HG02938 (cell line): ENCODE results near the gene KIAA0513.

ENCODE experiments used
- ATAC-seq: cut with Tn5 transposase; IDR thresholded peaks from one replicate; pipeline ENCODE4 v1.9.1; 2021; ENCODE audit warnings: mild to moderate bottlenecking, moderate library complexity; ENCODE audit not compliant: unreplicated experiment

The KIAA0513 gene

GRCh38 chr16:85066346-85066885 lies 38.8 kb downstream of the KIAA0513 start:
- ATAC-seq: no peak

- no peak for ATAC-seq
Measured at GRCh38 chr16:85067024-85067423, 39.4 kb downstream of the KIAA0513 start.

- ATAC-seq: no peak
Measured at GRCh38 chr16:85067426-85067825, 39.8 kb downstream of the KIAA0513 start.

GRCh38 chr16:85068746-85069145 lies 41.2 kb downstream of the KIAA0513 start:
- no peak for ATAC-seq

GRCh38 chr16:85069171-85069570 lies 41.6 kb downstream of the KIAA0513 start:
- no peak for ATAC-seq

GRCh38 chr16:85072076-85072860 lies 44.7 kb downstream of the KIAA0513 start:
- no peak for ATAC-seq

GRCh38 chr16:85072947-85073346 lies 45.4 kb downstream of the KIAA0513 start:
- ATAC-seq: no peak

GRCh38 chr16:85074225-85074914 lies 46.8 kb downstream of the KIAA0513 start:
- no peak for ATAC-seq

- ATAC-seq: no peak
Measured at GRCh38 chr16:85075236-85075924, 47.8 kb downstream of the KIAA0513 start.

GRCh38 chr16:85077039-85077438 lies 49.4 kb downstream of the KIAA0513 start:
- no peak for ATAC-seq

GRCh38 chr16:85077576-85078125 lies 50.1 kb downstream of the KIAA0513 start:
- no peak for ATAC-seq

GRCh38 chr16:85078226-85078625 lies 50.6 kb downstream of the KIAA0513 start:
- no peak for ATAC-seq

- no peak for ATAC-seq
Measured at GRCh38 chr16:85078952-85079351, 51.4 kb downstream of the KIAA0513 start.

GRCh38 chr16:85079785-85080570 lies 52.4 kb downstream of the KIAA0513 start:
- ATAC-seq: no peak

- no peak for ATAC-seq
Measured at GRCh38 chr16:85081038-85081437, 53.4 kb downstream of the KIAA0513 start.

- ATAC-seq: no peak
Measured at GRCh38 chr16:85081765-85082164, 54.2 kb downstream of the KIAA0513 start.

GRCh38 chr16:85082173-85083050 lies 54.8 kb downstream of the KIAA0513 start:
- ATAC-seq: no peak

- no peak for ATAC-seq
Measured at GRCh38 chr16:85083051-85083639, 55.5 kb downstream of the KIAA0513 start.
